ENCODE measurements around the gene KAT6B.
"Not testable (repeated sequence)": the region's sequence is repeated elsewhere in the genome, so short reads cannot be mapped to it uniquely, and the experiment has no call there.

KAT6B gene

GRCh38 chr10:74893329-74893728 is 66.9 kb downstream of the KAT6B start:
- not testable (repeated sequence) for DNase-seq

- no peak for DNase-seq
Observed at GRCh38 chr10:74896788-74897527, 70.6 kb downstream of the KAT6B start.

- DNase-seq: no peak
Observed at GRCh38 chr10:74898201-74898976, 72.0 kb downstream of the KAT6B start.

GRCh38 chr10:74900297-74900696 is 73.9 kb downstream of the KAT6B start:
- no peak for DNase-seq

GRCh38 chr10:74901301-74901700 is 74.9 kb downstream of the KAT6B start:
- no peak for DNase-seq

GRCh38 chr10:74901867-74902450 is 75.6 kb downstream of the KAT6B start:
- DNase-seq: no peak

GRCh38 chr10:74903491-74903890 is 77.1 kb downstream of the KAT6B start:
- no peak for DNase-seq

- no peak for DNase-seq
Observed at GRCh38 chr10:74906611-74907198, 80.3 kb downstream of the KAT6B start.

GRCh38 chr10:74909670-74910069 is 83.3 kb downstream of the KAT6B start:
- DNase-seq: no peak

- no peak for DNase-seq
Observed at GRCh38 chr10:74910241-74910975, 84.0 kb downstream of the KAT6B start.

- DNase-seq: no peak
Observed at GRCh38 chr10:74910976-74911350, 84.6 kb downstream of the KAT6B start.

- DNase-seq: no peak
Observed at GRCh38 chr10:74912182-74912581, 85.8 kb downstream of the KAT6B start.

GRCh38 chr10:74912682-74913081 is 86.3 kb downstream of the KAT6B start:
- no peak for DNase-seq

GRCh38 chr10:74913377-74913979 is 87.1 kb downstream of the KAT6B start:
- DNase-seq: no peak

- DNase-seq: no peak
Observed at GRCh38 chr10:74916283-74916682, 89.9 kb downstream of the KAT6B start.

GRCh38 chr10:74917481-74918077 is 91.2 kb downstream of the KAT6B start:
- no peak for DNase-seq

GRCh38 chr10:74919671-74920070 is 93.3 kb downstream of the KAT6B start:
- DNase-seq: no peak

- DNase-seq: not testable (repeated sequence)
Observed at GRCh38 chr10:74921070-74921469, 94.7 kb downstream of the KAT6B start.

GRCh38 chr10:74921744-74922143 is 95.3 kb downstream of the KAT6B start:
- no peak for DNase-seq

- no peak for DNase-seq
Observed at GRCh38 chr10:74922921-74923320, 96.5 kb downstream of the KAT6B start.

- DNase-seq: no peak
Observed at GRCh38 chr10:74923556-74923955, 97.2 kb downstream of the KAT6B start.

Data from activated T-cell treated with anti-CD3 and anti-CD28 coated beads, Interleukin-2, amount 50 U/mL, for 1 hour (primary cell).